GM18861 (cell line): ENCODE data around the gene DHRS3.

Experiments
- ATAC-seq: cut with Tn5 transposase; IDR thresholded peaks from one replicate; pipeline ENCODE4 v1.9.1; 2021; ENCODE audit not compliant: unreplicated experiment

DHRS3 gene

GRCh38 chr1:12521096-12521495, 96.9 kb downstream of the DHRS3 start:
- no peak for ATAC-seq

DNA sequence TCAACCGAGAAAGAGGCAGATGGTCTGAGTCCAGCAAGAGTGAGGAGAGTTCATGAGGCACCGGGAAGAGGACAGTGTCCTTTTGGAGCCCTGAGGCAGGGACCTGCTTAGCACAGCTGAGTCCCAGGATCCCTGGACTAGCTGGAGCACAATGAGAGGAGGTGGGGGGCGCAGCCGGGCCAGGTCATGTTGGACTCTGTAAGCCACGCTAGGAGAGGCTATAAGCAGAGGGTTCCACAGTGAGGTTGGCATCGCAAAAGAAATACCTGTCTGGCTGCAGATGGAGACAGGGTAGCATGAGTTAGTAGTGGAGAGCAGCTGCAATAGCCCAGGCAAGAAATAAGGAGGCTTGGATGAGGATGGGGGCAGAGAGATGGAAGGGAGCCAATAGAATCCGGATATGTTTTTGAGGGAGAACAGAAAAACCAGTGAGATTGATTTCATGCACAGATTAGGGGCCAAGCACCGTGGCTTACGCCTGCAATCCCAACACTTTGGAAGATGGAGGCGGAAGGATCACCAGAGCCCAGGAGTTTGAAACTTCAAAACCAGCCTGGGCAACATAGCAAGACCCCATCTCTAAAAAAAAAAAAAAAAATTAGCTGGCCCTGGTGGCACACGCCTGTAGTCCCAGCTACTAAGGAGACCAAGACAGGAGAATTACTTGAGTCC, 98.2 kb downstream of the DHRS3 start:
- ATAC-seq = no peak

DNA sequence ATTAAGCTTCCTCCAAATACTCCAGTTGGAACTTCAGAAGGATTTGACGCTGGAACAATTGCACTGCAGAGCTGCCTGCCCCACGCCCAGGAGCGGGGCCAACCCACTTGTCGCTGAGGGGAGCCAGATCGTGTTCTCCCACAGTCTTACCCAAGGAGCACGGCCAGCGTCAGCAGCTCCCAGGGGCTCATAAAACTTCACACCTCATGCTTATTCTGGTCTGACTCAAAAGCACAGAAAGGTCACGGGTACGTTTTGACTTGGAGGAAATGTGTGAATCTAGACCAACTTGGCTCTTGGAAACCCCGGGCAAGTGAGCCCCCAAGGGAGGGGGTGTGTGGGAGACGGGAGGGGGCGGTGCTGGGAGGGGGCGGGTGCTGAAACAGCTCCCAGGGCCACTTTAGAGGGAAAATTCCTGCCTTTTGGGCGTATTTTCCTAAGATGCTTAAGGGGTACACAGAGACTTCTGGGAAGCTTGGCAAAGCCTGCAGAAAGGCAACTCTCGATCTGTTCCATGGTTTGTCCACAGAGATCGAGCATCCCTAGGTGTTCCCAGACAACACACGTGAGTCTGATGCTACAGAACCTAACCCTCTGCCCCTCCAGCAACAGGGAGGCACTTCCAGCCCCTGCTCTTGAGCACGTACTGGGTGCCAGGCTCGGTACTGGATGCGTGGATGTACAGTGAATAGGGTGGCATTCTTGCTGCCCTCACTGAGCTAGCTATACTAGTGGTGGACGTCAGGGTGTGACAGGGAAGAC, 98.9 kb downstream of the DHRS3 start:
- ATAC-seq = no peak
